Hematopoietic multipotent progenitor cell treated with erythropoietin and hydrocortisone succinate and interleukin-3 and kit ligand, for 4 days (in vitro differentiated cells): ENCODE results near the gene BNIP5.
A peak's percentile ranks its signal among the peaks of the same experiment; 100 is the strongest.
"Not testable (repeated sequence)": the region's sequence is repeated elsewhere in the genome, so short reads cannot be mapped to it uniquely, and the experiment has no call there.

Experiments
- DNase-seq: peaks from one replicate; pipeline ENCODE4 v3.0.0-alpha.2; 2015

The BNIP5 gene

GRCh38 chr6:36340618-36341454, 4.1 kb upstream of the BNIP5 start:
- DNase-seq = peak; percentile 85

- DNase-seq = no peak
These were observed 3.6 kb upstream of the BNIP5 start for GRCh38 chr6:36340306-36340617.

- no peak for DNase-seq
These were observed 2.5 kb upstream of the BNIP5 start for GRCh38 chr6:36339146-36339545.

GRCh38 chr6:36338223-36338622, 1.5 kb upstream of the BNIP5 start:
- DNase-seq = not testable (repeated sequence)

GRCh38 chr6:36337814-36338213, 1.1 kb upstream of the BNIP5 start:
- DNase-seq = peak; percentile 19

GRCh38 chr6:36336208-36336710, 429 bp downstream of the BNIP5 start:
- DNase-seq = no peak

- DNase-seq = no peak
These were observed 1.1 kb downstream of the BNIP5 start for GRCh38 chr6:36335465-36336207.

- DNase-seq = no peak
These were observed 1.7 kb downstream of the BNIP5 start for GRCh38 chr6:36334832-36335459.

GRCh38 chr6:36333931-36334725, 2.6 kb downstream of the BNIP5 start:
- DNase-seq = no peak

GRCh38 chr6:36333171-36333895, 3.4 kb downstream of the BNIP5 start:
- DNase-seq = no peak

- DNase-seq = no peak
These were observed 5.3 kb downstream of the BNIP5 start for GRCh38 chr6:36331381-36331780.

GRCh38 chr6:36330366-36330765, 6.3 kb downstream of the BNIP5 start:
- no peak for DNase-seq

- DNase-seq = no peak
These were observed 6.8 kb downstream of the BNIP5 start for GRCh38 chr6:36329798-36330291.

GRCh38 chr6:36328600-36328999, 8.1 kb downstream of the BNIP5 start:
- DNase-seq = no peak

GRCh38 chr6:36327919-36328236, 8.8 kb downstream of the BNIP5 start:
- DNase-seq = no peak

GRCh38 chr6:36327226-36327918, 9.3 kb downstream of the BNIP5 start:
- peak; percentile 18 for DNase-seq

- DNase-seq = no peak
These were observed 10.2 kb downstream of the BNIP5 start for GRCh38 chr6:36326356-36326995.

GRCh38 chr6:36324715-36325114, 12.0 kb downstream of the BNIP5 start:
- DNase-seq = no peak

GRCh38 chr6:36324191-36324590, 12.5 kb downstream of the BNIP5 start:
- no peak for DNase-seq

GRCh38 chr6:36323062-36323461, 13.6 kb downstream of the BNIP5 start:
- DNase-seq = peak; percentile 51

- no peak for DNase-seq
These were observed 14.1 kb downstream of the BNIP5 start for GRCh38 chr6:36322591-36322990.
